Left renal pelvis (tissue), 4 donors: Measurements from ENCODE around the gene TH. TPM values are rescaled to one million over a fixed set of nuclear protein-coding genes. Genes with fewer than 3 reads are reported as not detected.

ENCODE experiments used
- DNase-seq, 4 donors: peaks; one replicate each; pipeline ENCODE4 v3.0.0-alpha.2; 2013; ENCODE audit warnings: low read depth in 4 of 4, low spot score in 3 of 4
- polyA plus RNA-seq, 4 donors: library from polyadenylated mRNA; unstranded; fragments of 120-200 nt; gene quantifications; one replicate each; pipeline ENCODE4 v1.2.1, GENCODE V29; 2013; ENCODE audit not compliant: insufficient read length in 4 of 4

TH gene
- polyA plus RNA-seq, 4 donors, result 0.83 to 2.7 (median 1.1) TPM

GRCh38 chr11:2143799-2144543, 27.6 kb downstream of the TH start:
- DNase-seq, result no peak

DNA sequence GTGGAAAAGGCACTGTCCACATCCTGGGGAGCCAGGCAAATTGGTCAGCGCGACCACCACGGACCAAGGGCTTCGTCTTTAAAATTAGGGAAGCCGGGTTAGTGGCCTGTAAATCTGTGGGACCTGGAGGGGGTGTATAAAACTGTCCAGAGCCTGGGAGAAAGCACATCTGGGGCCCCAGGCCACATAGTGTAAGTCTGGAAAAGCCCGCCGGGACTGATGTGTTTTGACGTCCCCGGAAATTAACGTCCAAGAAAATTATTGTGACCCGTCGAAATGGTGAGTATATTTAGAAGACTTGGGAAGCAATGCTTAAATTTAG, 28.2 kb downstream of the TH start:
- no peak for DNase-seq

DNA sequence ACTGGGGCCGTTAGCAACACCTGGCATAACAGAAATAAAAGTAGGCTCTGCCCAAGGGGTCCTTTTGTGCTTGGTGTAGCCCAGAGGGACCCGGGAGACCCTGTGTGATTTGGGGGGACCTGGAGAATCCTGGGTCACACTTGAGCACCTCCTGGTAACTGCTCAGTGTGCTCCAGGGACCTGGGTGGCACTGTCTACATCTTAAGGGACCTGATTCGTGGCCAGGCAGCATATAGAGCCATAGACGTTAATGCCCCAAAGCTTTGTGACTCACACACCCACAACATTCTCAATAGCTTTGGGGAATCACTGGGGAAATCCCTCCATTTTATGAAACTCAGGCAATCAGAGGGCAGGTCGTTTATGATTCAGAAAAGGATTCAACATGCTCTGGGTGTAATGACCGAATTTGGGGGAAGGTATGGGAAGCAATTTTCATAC, 28.8 kb downstream of the TH start:
- DNase-seq, result no peak

DNA sequence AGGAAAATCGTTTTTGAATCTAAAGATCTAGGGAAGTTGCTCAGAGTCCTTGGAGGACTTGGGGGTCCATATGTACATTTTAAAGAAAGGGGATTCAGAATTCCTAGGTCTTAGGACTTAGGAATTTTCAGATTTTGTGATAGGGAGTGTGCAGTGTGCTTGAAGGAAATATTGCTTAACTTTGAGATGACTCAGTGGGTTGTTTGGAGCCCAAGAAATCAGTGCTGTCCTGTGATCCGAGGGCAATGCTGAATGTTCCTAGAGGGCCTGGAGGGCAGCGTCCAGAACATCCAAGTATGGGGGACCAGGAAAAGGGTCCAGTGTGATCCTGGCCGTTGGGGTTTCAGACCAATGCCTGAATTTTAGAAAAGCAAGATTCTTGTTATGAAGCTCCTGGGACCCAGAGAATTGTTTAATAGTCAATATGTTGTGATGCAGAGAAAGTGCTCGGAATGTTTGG, 29.3 kb downstream of the TH start:
- no peak for DNase-seq

- DNase-seq, result no peak
These were observed 30.9 kb downstream of the TH start for GRCh38 chr11:2140411-2141400.

GRCh38 chr11:2139621-2140337, 31.8 kb downstream of the TH start:
- no peak for DNase-seq

- no peak for DNase-seq
These were observed 32.5 kb downstream of the TH start, which contains the start of gene IGF2 for GRCh38 chr11:2139123-2139521. Gene IGF2 (minus strand): TSS chr11:2139389. CDS start chr11:2135523, 3,866 bp downstream.

- DNase-seq, result no peak
These were observed 33.0 kb downstream of the TH start for GRCh38 chr11:2138431-2139122.

DNA sequence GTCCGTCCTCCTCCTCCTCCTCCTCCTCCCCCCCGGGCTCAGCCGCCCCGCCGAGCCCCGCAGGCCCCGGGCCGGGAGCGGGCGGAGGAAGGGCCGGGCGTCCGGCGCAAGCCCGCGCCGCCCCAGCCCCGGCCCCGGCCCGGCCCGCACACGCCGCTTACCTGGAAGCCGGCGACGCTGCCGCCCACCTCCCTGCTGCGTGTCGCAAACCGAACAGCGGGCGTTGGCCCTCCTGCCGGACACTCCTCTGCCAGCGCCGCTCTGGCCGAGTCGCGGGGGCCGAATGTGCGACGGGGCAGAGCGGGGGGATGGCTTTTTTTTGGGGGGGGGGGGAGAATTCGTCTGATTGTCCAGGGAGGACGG, 33.6 kb downstream of the TH start:
- no peak for DNase-seq

- DNase-seq, result peak in 3 of 4 donors; percentile 65 to 79 (median 70)
These were observed 34.2 kb downstream of the TH start for GRCh38 chr11:2137202-2138067.

GRCh38 chr11:2136952-2137201, 34.7 kb downstream of the TH start:
- DNase-seq, result no peak

- no peak for DNase-seq
These were observed 35.2 kb downstream of the TH start for GRCh38 chr11:2136209-2136951.

- no peak for DNase-seq
These were observed 35.9 kb downstream of the TH start for GRCh38 chr11:2135648-2136201.

DNA sequence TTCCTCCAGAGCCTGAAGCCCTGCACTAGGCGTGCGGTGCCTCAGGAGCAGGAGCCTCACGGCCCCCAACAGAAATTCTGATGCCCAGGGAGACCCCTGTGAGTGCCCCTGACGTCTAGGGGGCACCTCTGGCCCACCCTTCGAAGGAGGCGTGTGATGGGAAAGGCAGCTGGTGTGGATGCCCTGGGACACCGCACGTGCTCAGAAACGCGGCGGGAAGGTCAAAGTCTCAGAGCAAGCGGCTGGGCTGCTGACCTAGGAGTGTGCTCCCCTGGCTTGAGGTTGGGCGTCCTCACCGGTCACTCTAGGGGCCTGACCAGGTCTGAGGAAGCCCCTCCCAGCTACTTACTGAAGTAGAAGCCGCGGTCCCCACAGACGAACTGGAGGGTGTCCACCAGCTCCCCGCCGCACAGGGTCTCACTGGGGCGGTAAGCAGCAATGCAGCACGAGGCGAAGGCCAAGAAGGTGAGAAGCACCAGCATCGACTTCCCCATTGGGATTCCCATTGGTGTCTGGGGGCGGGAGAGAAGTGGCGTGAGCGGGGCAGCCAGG, 36.5 kb downstream of the TH start:
- no peak for DNase-seq

DNA sequence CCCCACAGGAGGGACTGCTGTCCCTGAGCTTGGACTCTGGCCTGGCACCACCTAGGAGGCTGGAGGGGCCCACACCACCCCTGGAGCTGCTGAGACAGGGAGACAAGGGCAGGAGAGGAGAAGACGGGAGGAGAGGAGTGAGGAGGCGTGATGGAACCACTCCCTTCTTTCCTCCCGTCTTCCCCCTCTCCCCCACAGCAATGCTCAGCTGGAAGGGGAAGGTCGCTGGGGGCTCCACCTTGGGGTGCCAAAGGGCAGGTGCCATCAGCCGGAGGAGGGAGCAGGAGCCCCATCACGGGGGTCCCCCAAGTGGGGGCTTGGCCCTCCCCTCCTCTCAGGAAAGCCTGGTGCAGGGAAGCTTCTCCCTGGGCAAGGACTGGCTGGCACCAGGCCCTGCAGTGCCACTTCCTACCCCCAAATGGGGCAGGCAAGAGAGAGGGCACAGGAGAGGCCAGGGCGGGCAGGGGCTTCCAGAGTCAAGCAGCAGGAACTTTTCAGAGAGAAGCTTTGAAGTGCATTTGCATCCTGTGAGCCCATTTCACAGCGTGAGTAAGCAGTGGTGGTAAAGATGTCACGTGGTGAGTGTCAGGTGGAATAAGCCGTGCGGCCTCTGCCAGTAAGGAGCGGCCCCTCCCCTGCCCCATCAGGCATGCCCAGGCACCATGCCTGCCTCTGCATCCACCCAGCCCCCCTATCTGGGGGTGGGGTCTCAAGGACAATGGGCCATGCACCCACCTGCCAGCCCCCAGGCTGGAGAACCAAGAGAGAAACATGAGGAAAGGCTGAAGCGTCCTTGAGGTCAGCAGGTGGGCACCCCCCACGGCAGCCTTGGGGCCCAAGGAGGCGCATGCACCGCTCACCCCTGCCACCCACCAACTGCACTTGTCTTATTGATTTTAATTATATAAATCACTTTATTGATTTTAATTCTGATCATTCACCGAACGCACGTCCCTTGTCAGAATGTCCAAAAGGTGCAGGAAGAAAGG, 37.3 kb downstream of the TH start:
- no peak for DNase-seq

DNA sequence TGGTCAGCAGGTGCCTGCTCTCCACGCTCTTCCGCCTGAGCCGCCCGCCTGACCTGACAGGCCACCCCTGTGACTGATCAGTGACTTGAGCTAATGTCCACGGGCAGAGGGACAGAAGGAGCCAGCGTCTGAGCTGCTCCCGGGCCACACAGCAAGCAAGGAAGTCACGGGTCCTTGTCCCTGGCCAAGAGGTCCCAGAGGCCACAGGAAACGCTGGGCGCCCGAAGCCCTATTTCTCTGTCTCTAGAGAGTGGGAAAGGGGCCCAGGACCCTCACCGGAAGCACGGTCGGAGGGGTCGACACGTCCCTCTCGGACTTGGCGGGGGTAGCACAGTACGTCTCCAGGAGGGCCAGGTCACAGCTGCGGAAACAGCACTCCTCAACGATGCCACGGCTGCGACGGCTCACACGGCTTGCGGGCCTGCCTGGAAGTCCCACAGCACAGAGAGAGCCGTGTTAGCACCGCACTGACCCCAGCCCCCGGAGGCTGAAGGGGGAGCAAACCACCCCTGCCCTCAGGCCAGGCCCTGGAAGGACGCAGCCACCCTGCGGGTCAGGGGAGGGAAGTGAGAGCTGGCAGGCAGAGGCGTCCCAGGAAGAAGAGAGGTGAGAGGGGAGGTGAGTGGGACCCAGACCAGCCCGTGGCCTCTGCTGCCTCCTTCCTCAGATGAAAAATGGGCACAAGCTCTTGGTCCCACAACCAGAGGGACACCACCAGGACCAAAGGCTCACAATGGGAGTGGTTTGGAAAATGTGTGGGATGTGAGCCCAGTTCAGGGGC, 38.2 kb downstream of the TH start:
- DNase-seq, result no peak

DNA sequence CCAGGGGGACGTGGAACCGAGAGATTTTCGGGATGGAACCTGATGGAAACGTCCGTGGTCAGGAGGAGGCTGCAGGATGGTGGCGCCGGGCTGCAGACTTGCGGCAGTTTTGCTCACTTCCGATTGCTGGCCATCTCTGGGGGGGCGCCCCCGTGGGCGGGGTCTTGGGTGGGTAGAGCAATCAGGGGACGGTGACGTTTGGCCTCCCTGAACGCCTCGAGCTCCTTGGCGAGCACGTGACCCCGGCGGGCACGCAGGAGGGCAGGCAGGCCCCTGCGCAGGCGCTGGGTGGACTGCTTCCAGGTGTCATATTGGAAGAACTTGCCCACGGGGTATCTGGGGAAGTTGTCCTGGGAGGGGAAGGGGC, 38.8 kb downstream of the TH start:
- no peak for DNase-seq
